Neural cell (in vitro differentiated cells): Measurements from ENCODE around the gene PACS2.

Experiments
- EZH2 ChIP-seq: fragments of 200-600, 300-800 bp; shearing (Covaris generic), sonication (generic); IDR thresholded peaks from 2 replicates; pipeline ENCODE4 v1.6.1; 2014; ENCODE audit warnings: antibody characterized with exemption, low read length, borderline replicate concordance, mild to moderate bottlenecking; ENCODE audit not compliant: insufficient read depth, poor library complexity, severe bottlenecking
- POLR2AphosphoS5 ChIP-seq: IDR thresholded peaks from 2 replicates; pipeline ENCODE4 v1.6.1; 2012
- RAD21 ChIP-seq: fragments of 450-650 bp; conservative IDR thresholded peaks from 2 replicates; pipeline ENCODE4 v1.6.1; 2014; ENCODE audit warnings: antibody characterized with exemption, mild to moderate bottlenecking, moderate library complexity
- TAF1 ChIP-seq: IDR thresholded peaks from 2 replicates; pipeline ENCODE4 v1.6.1; 2012; ENCODE audit warnings: low read depth
- TF ChIP-seq, protein P1 (sequence below): fragments of 450-650 bp; IDR thresholded peaks from 2 replicates; pipeline ENCODE4 v1.5.1; 2014; ENCODE audit warnings: antibody characterized with exemption, mild to moderate bottlenecking, moderate library complexity; ENCODE audit not compliant: poor library complexity, severe bottlenecking
- TF ChIP-seq, protein P2 (sequence below): IDR thresholded peaks from 2 replicates; pipeline ENCODE4 v1.6.1; 2012; ENCODE audit warnings: borderline replicate concordance

DNA sequence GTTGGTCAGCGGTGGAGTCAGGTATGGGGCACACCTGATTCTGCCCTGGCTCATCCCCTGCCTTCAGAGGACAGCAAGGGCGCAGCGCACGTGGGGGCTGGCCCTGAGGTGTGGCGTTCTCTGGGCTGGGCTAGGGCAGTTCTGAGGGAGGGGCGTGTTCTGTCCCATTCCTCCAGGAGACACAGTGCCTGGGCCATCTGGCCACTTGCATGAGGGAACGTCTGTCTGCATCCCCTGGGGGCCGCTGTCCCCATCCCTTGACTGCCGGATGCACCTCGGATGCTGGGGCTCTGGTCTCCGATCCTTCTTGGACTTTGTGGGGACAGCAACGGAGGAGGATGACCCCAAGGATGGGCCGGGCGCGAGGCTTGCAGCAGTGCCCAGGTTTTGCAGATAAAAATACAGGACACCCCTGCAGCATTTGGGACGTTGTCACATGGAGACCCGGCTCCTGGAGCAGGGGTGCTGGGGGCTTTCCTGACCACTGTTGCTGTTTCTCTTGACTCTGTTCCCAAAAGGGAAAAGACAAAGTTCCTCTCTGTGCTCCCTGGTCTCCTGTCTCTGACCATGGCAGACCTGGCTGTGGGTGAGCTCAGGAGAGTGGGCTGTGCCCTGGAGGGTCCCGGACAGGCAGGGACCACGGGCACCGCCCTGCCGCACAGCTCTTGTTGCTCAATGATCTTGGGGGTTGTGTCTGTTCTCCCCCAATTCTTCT, 112.0 kb downstream of the PACS2 start:
- no peak for TF ChIP-seq EZH2
- TF ChIP-seq, protein P1, sequence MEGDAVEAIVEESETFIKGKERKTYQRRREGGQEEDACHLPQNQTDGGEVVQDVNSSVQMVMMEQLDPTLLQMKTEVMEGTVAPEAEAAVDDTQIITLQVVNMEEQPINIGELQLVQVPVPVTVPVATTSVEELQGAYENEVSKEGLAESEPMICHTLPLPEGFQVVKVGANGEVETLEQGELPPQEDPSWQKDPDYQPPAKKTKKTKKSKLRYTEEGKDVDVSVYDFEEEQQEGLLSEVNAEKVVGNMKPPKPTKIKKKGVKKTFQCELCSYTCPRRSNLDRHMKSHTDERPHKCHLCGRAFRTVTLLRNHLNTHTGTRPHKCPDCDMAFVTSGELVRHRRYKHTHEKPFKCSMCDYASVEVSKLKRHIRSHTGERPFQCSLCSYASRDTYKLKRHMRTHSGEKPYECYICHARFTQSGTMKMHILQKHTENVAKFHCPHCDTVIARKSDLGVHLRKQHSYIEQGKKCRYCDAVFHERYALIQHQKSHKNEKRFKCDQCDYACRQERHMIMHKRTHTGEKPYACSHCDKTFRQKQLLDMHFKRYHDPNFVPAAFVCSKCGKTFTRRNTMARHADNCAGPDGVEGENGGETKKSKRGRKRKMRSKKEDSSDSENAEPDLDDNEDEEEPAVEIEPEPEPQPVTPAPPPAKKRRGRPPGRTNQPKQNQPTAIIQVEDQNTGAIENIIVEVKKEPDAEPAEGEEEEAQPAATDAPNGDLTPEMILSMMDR, result no peak
- no peak for TF ChIP-seq TAF1
- TF ChIP-seq POLR2AphosphoS5, result no peak
- TF ChIP-seq, protein P2, sequence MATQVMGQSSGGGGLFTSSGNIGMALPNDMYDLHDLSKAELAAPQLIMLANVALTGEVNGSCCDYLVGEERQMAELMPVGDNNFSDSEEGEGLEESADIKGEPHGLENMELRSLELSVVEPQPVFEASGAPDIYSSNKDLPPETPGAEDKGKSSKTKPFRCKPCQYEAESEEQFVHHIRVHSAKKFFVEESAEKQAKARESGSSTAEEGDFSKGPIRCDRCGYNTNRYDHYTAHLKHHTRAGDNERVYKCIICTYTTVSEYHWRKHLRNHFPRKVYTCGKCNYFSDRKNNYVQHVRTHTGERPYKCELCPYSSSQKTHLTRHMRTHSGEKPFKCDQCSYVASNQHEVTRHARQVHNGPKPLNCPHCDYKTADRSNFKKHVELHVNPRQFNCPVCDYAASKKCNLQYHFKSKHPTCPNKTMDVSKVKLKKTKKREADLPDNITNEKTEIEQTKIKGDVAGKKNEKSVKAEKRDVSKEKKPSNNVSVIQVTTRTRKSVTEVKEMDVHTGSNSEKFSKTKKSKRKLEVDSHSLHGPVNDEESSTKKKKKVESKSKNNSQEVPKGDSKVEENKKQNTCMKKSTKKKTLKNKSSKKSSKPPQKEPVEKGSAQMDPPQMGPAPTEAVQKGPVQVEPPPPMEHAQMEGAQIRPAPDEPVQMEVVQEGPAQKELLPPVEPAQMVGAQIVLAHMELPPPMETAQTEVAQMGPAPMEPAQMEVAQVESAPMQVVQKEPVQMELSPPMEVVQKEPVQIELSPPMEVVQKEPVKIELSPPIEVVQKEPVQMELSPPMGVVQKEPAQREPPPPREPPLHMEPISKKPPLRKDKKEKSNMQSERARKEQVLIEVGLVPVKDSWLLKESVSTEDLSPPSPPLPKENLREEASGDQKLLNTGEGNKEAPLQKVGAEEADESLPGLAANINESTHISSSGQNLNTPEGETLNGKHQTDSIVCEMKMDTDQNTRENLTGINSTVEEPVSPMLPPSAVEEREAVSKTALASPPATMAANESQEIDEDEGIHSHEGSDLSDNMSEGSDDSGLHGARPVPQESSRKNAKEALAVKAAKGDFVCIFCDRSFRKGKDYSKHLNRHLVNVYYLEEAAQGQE, result no peak
- no peak for TF ChIP-seq RAD21
